Psoas muscle (tissue), 8 donors: Measurements from ENCODE around the gene HEPACAM. TPM values are rescaled to one million over a fixed set of nuclear protein-coding genes. Genes with fewer than 3 reads are reported as not detected.
"Not testable (repeated sequence)": the region's sequence is repeated elsewhere in the genome, so short reads cannot be mapped to it uniquely, and the experiment has no call there.

Experiments
- ATAC-seq, 4 donors: fragments of 200-7000 bp; cut with Tn5 transposase; one replicate each; pipeline ENCODE4 v1.9.1; 2020; ENCODE audit warnings: moderate library complexity in 3 of 4, mild to moderate bottlenecking in 2 of 4
- DNase-seq, 2 donors: peaks; one replicate each; pipeline ENCODE4 v3.0.0-alpha.2; 2020
- H3K27ac ChIP-seq: fragments of 200-600 bp; one replicate; pipeline ENCODE4 v1.8.0; 2022
- H3K27me3 ChIP-seq, 3 donors: fragments of 200-600 bp in 1 of 3; one replicate each; pipeline versions ENCODE4 v1.6.1 to v1.8.0; 2013 to 2022; ENCODE audit warnings: low read length in 2 of 3, mild to moderate bottlenecking in 2 of 3, moderate library complexity in 1 of 3; ENCODE audit not compliant: insufficient read depth in 3 of 3
- H3K36me3 ChIP-seq, 2 donors: fragments of 200-600 bp in 1 of 2; one replicate each; pipeline versions ENCODE4 v1.6.1 to v1.8.0; 2013 to 2022; ENCODE audit warnings: low read depth in 1 of 2, mild to moderate bottlenecking in 1 of 2, moderate library complexity in 1 of 2; ENCODE audit not compliant: insufficient read depth in 1 of 2
- H3K4me1 ChIP-seq: fragments of 200-600 bp; one replicate; pipeline ENCODE4 v1.8.0; 2022
- H3K4me3 ChIP-seq: fragments of 200-600 bp; one replicate; pipeline ENCODE4 v1.8.0; 2022; ENCODE audit warnings: mild to moderate bottlenecking
- H3K9me3 ChIP-seq: fragments of 200-600 bp; one replicate; pipeline ENCODE4 v1.8.0; 2022
- WGBS, 3 donors: extraction: QIAGEN DNeasy Blood & Tissue Kit; methylation state at CpG; one replicate each; pipeline versions ENCODE4 v1.1.6 to v1.1.7; 2013; 5-methylcytosine and 5-hydroxymethylcytosine counted together
- intact Hi-C, 2 donors: fragments of 100-400 bp; cut with DNase I; formaldehyde crosslinking; loops; one replicate each; pipeline versions ENCODE4 v1.11.0 to v1.14.2; 2022
- polyA plus RNA-seq, 3 donors: library from polyadenylated mRNA; stranded (reverse); fragments of 200-250 nt; gene quantifications; one replicate each; pipeline ENCODE4 v1.2.3, GENCODE V29; 2013
- total RNA-seq, 4 donors: library from RNA; stranded (reverse); fragmentation: NEBNext Ultra II Directional in 2 of 4; extraction: Animal tissue kit (Norgen Biotek cat#: 25700) in 2 of 4; gene quantifications; one replicate each; pipeline versions ENCODE4 v1.2.1 to v1.2.4, GENCODE V29; 2021 to 2023
- TF ChIP-seq, protein P1 (sequence below): fragments of 200-600 bp; IDR thresholded peaks from one replicate; pipeline ENCODE4 v1.8.0; 2022; ENCODE audit warnings: antibody characterized with exemption
- donor health status: healthy with polysubstance abuse.
- donor health status: DM: no; HTN: no; CAD: no; lungs with moderate emphysema.
- donor health status: Bipolar disorder and iron deficiency.
- donor health status: healthy.
- donor health status: DM: yes; HTN: yes; CAD: no.
- donor health status: DM: no; HTN: no; CAD: no.
- donor health status: DM: no; HTN: no; CAD: no.
- donor health status: DM: yes; HTN: yes; CAD: no.

The HEPACAM gene
- total and polyA plus RNA-seq, 7 donors, result 0.05 to 0.25 (median 0.07) TPM; not detected in 2

DNA sequence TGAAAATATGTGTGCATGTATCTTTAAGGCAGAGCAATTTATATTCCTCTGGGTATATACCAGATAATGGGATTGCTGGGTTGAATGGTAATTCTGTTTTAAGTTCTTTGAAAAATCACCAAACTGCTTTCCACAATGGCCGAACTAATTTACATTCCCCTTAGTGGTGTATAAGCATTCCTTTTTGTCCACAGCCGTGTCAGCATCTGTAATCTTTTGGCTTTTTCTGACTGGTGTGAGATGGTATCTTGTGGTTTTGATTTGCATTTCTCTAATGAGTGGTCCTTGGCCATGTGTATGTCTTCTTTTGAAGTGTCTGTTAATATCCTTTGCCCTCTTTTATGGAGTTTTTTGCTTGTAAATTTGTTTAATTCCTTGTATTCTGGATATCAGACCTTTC is 42.5 kb upstream of the HEPACAM start:
- Histone ChIP-seq H3K4me1 (no peaks in the 10 kb centered on the region), H3K9me3 (peaks cover 5% of the 10 kb centered on the region), H3K4me3 (no peak overlapping the region), H3K27me3 (no peaks in the 10 kb centered on the region), H3K27ac (no peak overlapping the region), H3K36me3 (no peaks in the 10 kb centered on the region)
- WGBS, 3 donors, result 88 to 95% (median 91%) methylated on average over 2 of the region's 2 CpGs
- intact Hi-C loops, result no loop called here
- TF ChIP-seq, protein P1, sequence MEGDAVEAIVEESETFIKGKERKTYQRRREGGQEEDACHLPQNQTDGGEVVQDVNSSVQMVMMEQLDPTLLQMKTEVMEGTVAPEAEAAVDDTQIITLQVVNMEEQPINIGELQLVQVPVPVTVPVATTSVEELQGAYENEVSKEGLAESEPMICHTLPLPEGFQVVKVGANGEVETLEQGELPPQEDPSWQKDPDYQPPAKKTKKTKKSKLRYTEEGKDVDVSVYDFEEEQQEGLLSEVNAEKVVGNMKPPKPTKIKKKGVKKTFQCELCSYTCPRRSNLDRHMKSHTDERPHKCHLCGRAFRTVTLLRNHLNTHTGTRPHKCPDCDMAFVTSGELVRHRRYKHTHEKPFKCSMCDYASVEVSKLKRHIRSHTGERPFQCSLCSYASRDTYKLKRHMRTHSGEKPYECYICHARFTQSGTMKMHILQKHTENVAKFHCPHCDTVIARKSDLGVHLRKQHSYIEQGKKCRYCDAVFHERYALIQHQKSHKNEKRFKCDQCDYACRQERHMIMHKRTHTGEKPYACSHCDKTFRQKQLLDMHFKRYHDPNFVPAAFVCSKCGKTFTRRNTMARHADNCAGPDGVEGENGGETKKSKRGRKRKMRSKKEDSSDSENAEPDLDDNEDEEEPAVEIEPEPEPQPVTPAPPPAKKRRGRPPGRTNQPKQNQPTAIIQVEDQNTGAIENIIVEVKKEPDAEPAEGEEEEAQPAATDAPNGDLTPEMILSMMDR, result no peak
- ATAC-seq (no peak), DNase-seq (no peak)

DNA sequence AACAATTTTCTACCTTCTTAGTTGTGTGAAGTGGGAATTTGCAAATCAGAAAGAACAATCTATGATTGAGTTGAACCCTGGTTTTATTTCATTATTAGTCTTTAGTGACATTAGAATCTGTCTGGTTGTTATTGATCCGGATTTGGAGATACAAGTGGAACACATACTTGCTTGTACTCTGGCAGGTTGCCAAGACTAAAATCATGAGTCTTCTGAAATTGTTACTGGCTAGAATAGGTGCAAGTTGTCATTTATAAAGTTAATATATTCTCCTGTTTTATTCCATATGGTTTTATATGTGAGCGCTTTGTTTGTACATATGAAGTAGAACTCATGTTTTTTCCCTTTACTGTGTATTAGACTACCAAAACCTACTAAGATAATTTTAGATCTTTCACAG is 41.2 kb upstream of the HEPACAM start:
- Histone ChIP-seq H3K4me1 (no peaks in the 10 kb centered on the region), H3K4me3 (no peak overlapping the region), H3K36me3 (no peaks in the 10 kb centered on the region), H3K27me3 (no peaks in the 10 kb centered on the region), H3K27ac (no peak overlapping the region), H3K9me3 (peaks cover 2% of the 10 kb centered on the region)
- no peak for DNase-seq
- TF ChIP-seq, protein P1, result no peak
- intact Hi-C loops, result no loop called here
- no peak for ATAC-seq
- whole genome bisulfite sequencing, 3 donors, result 77 to 79% (median 78%) methylated on average over 2 of the region's 2 CpGs

DNA sequence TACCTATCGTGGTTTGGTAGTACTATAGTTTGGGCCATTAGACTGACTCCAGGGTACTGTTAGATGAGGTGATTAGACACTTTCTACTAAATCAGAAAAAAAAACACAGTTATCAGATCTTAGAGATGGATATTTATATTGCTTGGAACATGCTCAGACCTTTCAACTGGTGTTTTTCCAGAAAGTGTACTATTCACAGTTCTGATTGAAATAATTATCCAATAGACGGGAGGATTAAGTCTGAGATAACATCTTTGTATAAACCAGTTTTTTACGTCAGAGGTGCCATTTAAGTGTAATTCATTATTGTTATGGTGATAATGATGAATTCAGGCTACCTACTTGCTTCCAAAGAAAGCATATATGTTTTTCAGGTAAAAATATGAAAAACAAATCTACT is 40.7 kb upstream of the HEPACAM start:
- 89 to 95% (median 93%) methylated on average over 3 of the region's 3 CpGs for WGBS, 3 donors
- intact Hi-C loops, result no loop called here
- no peak for DNase-seq
- no peaks in the 10 kb centered on the region for H3K4me1 ChIP-seq
- H3K4me3 ChIP-seq, result no peak overlapping the region
- H3K9me3 ChIP-seq, result no peaks in the 10 kb centered on the region
- TF ChIP-seq, protein P1, result no peak
- H3K27me3 ChIP-seq, result no peaks in the 10 kb centered on the region
- ATAC-seq, result no peak
- no peaks in the 10 kb centered on the region for H3K36me3 ChIP-seq
- H3K27ac ChIP-seq, result no peak overlapping the region

DNA sequence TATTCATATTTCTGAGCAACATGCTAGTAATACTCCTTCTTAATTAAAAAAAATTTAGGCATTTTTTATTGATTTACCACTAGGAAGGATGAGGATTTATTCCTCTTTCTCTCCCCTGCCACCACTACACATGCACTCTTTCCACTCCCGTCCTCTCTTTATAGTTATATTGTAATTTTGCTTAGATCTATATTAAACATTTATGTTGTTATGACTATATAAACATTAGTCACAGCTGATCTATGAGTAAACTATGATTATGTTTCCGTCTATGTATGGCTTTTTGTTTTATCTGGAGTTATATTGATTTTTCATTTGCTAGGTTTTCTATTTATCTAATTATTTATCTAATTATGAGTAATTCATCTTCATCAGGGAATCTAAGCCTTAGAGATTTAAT is 36.0 kb upstream of the HEPACAM start:
- intact Hi-C loops, result no loop called here
- Histone ChIP-seq H3K27ac (no peak overlapping the region), H3K4me3 (no peak overlapping the region), H3K36me3 (no peaks in the 10 kb centered on the region), H3K27me3 (no peaks in the 10 kb centered on the region), H3K4me1 (no peaks in the 10 kb centered on the region), H3K9me3 (no peaks in the 10 kb centered on the region)
- WGBS, 3 donors, result 91 to 97% (median 94%) methylated on average over 2 of the region's 2 CpGs
- TF ChIP-seq, protein P1, result no peak
- ATAC-seq (no peak), DNase-seq (no peak)

DNA sequence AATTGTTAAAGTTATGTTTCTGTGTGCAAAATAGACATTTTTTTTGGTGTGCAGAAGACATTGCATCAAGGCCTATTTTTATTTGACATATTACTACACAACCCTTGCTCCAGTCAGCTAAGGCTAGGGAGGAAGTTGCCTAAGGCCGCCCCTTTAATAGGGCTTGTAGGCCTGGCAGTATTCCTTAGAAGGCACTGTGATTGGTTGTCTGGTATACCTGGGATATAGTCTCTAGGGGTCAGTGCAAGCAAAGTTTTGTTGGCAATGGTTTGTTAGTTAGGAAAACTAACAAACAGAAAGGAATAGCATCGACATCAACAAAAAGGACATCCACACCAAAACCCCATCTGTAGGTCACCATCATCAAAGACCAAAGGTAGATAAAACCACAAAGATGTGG is 35.1 kb upstream of the HEPACAM start:
- Histone ChIP-seq H3K27me3 (no peaks in the 10 kb centered on the region), H3K4me1 (no peaks in the 10 kb centered on the region), H3K27ac (no peak overlapping the region), H3K36me3 (no peaks in the 10 kb centered on the region), H3K9me3 (no peaks in the 10 kb centered on the region), H3K4me3 (no peak overlapping the region)
- 83 to 87% (median 87%) methylated on average over 2 of the region's 2 CpGs for WGBS, 3 donors
- ATAC-seq (no peak), DNase-seq (no peak)
- TF ChIP-seq, protein P1, result no peak
- intact Hi-C loops, result no loop called here

DNA sequence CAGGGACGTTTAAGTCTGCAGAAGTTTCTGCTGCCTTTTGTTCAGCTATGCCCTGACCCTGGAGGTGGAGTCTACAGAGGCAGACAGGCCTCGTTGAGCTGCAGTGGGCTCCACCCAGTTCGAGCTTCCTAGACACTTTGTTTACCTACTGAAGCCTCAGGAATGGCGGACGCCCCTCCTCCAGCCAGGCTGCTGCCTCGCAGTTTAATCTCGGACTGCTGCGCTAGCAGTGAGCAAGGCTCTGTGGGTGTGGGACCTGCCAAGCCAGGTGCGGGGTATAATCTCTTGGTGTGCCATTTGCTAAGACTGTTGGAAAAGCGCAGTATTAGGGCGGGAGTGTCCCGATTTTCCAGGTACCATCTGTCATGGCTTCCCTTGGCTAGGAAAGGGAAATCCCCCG is 32.4 kb upstream of the HEPACAM start:
- intact Hi-C loops, result loop anchor here in 1 of 2 donors (10.0 kb wide), 1 partner anchor 177 kb away; no protein-coding TSS in a partner anchor
- not testable (repeated sequence) for H3K4me1 ChIP-seq, H3K27ac ChIP-seq, H3K4me3 ChIP-seq, DNase-seq, H3K27me3 ChIP-seq, ATAC-seq, H3K9me3 ChIP-seq, H3K36me3 ChIP-seq
- 88 to 90% (median 89%) methylated on average over 13 of the region's 13 CpGs for WGBS, 3 donors
